Astrocyte (in vitro differentiated cells and primary cell): Measurements from ENCODE around the gene CTTNBP2NL.

Experiments used
- EZH2 ChIP-seq: IDR thresholded peaks from 2 replicates; pipeline ENCODE4 v1.6.1; 2012; ENCODE audit warnings: mild to moderate bottlenecking, low read length, inconsistent platforms; ENCODE audit not compliant: insufficient read depth
- TF ChIP-seq, protein P1 (sequence below): IDR thresholded peaks from 2 replicates; pipeline ENCODE4 v1.5.1; 2011; ENCODE audit warnings: low read depth, mild to moderate bottlenecking, inconsistent platforms, low read length, moderate library complexity; ENCODE audit not compliant: insufficient read depth

- TF ChIP-seq, protein P1, sequence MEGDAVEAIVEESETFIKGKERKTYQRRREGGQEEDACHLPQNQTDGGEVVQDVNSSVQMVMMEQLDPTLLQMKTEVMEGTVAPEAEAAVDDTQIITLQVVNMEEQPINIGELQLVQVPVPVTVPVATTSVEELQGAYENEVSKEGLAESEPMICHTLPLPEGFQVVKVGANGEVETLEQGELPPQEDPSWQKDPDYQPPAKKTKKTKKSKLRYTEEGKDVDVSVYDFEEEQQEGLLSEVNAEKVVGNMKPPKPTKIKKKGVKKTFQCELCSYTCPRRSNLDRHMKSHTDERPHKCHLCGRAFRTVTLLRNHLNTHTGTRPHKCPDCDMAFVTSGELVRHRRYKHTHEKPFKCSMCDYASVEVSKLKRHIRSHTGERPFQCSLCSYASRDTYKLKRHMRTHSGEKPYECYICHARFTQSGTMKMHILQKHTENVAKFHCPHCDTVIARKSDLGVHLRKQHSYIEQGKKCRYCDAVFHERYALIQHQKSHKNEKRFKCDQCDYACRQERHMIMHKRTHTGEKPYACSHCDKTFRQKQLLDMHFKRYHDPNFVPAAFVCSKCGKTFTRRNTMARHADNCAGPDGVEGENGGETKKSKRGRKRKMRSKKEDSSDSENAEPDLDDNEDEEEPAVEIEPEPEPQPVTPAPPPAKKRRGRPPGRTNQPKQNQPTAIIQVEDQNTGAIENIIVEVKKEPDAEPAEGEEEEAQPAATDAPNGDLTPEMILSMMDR: no peak
- no peak for TF ChIP-seq EZH2
Observed at GRCh38 chr1:112453876-112454275, 57.9 kb downstream of the CTTNBP2NL start.
